HG03469 (cell line): ENCODE results near the gene LFNG.

ENCODE experiments used
- ATAC-seq: cut with Tn5 transposase; IDR thresholded peaks from one replicate; pipeline ENCODE4 v1.9.1; 2021; ENCODE audit warnings: mild to moderate bottlenecking, moderate library complexity, moderate number of reproducible peaks; ENCODE audit not compliant: unreplicated experiment

Gene LFNG

GRCh38 chr7:2566890-2567678, 47.5 kb downstream of the LFNG start:
- ATAC-seq, result peak; percentile 72

GRCh38 chr7:2567679-2568278, 48.2 kb downstream of the LFNG start:
- ATAC-seq, result no peak

- no peak for ATAC-seq
Measured at GRCh38 chr7:2568521-2569223, 49.1 kb downstream of the LFNG start.

- no peak for ATAC-seq
Measured at GRCh38 chr7:2569421-2569820, 49.8 kb downstream of the LFNG start.

GRCh38 chr7:2570021-2570420, 50.4 kb downstream of the LFNG start:
- ATAC-seq, result no peak

GRCh38 chr7:2571409-2571808, 51.8 kb downstream of the LFNG start:
- ATAC-seq, result no peak

GRCh38 chr7:2572101-2572842, 52.7 kb downstream of the LFNG start:
- ATAC-seq, result no peak

GRCh38 chr7:2573761-2574160, 54.2 kb downstream of the LFNG start:
- ATAC-seq, result no peak

- ATAC-seq, result no peak
Measured at GRCh38 chr7:2575046-2575732, 55.6 kb downstream of the LFNG start.

GRCh38 chr7:2575733-2576340, 56.3 kb downstream of the LFNG start:
- ATAC-seq, result no peak

GRCh38 chr7:2576742-2577491, 57.3 kb downstream of the LFNG start:
- ATAC-seq, result no peak
